Mucosa of gallbladder (tissue), 1 donor: ENCODE results near the gene SLC25A18. TPM values are rescaled to one million over a fixed set of nuclear protein-coding genes. Genes with fewer than 3 reads are reported as not detected.
A peak's percentile ranks its signal among the peaks of the same experiment; 100 is the strongest.

Experiments
- DNase-seq: peaks from one replicate; pipeline ENCODE4 v3.0.0-alpha.2; 2020; ENCODE audit warnings: low spot score
- total RNA-seq: library from RNA; stranded (reverse); gene quantifications from one replicate; pipeline ENCODE4 v1.2.1, GENCODE V29; 2021
- donor health status: DM: no; HTN: no; CAD: no.

Gene SLC25A18
- total RNA-seq, 1 donor from 2014 or later, result 0.92 TPM

- DNase-seq, result peak; percentile 72
Observed at GRCh38 chr22:17570851-17571631, 7.7 kb downstream of the SLC25A18 start.

- DNase-seq, result no peak
Observed at GRCh38 chr22:17575151-17575550, 11.9 kb downstream of the SLC25A18 start.

- no peak for DNase-seq
Observed at GRCh38 chr22:17575681-17576080, 12.4 kb downstream of the SLC25A18 start.

GRCh38 chr22:17576470-17576869 is 13.2 kb downstream of the SLC25A18 start:
- DNase-seq, result no peak

GRCh38 chr22:17578136-17578754 is 14.9 kb downstream of the SLC25A18 start:
- no peak for DNase-seq

GRCh38 chr22:17579535-17579981 is 16.3 kb downstream of the SLC25A18 start:
- no peak for DNase-seq

- DNase-seq, result no peak
Observed at GRCh38 chr22:17580441-17581031, 17.2 kb downstream of the SLC25A18 start.

- no peak for DNase-seq
Observed at GRCh38 chr22:17581056-17581455, 17.8 kb downstream of the SLC25A18 start.

GRCh38 chr22:17581631-17582030 is 18.3 kb downstream of the SLC25A18 start:
- DNase-seq, result no peak

- no peak for DNase-seq
Observed at GRCh38 chr22:17583151-17583550, 19.9 kb downstream of the SLC25A18 start.

- DNase-seq, result no peak
Observed at GRCh38 chr22:17586831-17587440, 23.6 kb downstream of the SLC25A18 start.

GRCh38 chr22:17587629-17588028 is 24.3 kb downstream of the SLC25A18 start:
- DNase-seq, result no peak

- DNase-seq, result no peak
Observed at GRCh38 chr22:17588606-17589005, 25.3 kb downstream of the SLC25A18 start.

- no peak for DNase-seq
Observed at GRCh38 chr22:17589810-17590375, 26.6 kb downstream of the SLC25A18 start.

GRCh38 chr22:17590586-17590985 is 27.3 kb downstream of the SLC25A18 start:
- no peak for DNase-seq

GRCh38 chr22:17592201-17592600 is 28.9 kb downstream of the SLC25A18 start:
- DNase-seq, result no peak

GRCh38 chr22:17596226-17596625 is 32.9 kb downstream of the SLC25A18 start:
- DNase-seq, result no peak

GRCh38 chr22:17597217-17597616 is 33.9 kb downstream of the SLC25A18 start:
- DNase-seq, result no peak

- no peak for DNase-seq
Observed at GRCh38 chr22:17598318-17598717, 35.0 kb downstream of the SLC25A18 start.

GRCh38 chr22:17601031-17601430 is 37.7 kb downstream of the SLC25A18 start:
- no peak for DNase-seq

GRCh38 chr22:17603668-17604067 is 40.4 kb downstream of the SLC25A18 start:
- no peak for DNase-seq

GRCh38 chr22:17606496-17606895 is 43.2 kb downstream of the SLC25A18 start:
- no peak for DNase-seq
